ENCODE measurements around the gene VCX. TPM values are rescaled to one million over a fixed set of nuclear protein-coding genes. Genes with fewer than 3 reads are reported as not detected.
"Not testable (repeated sequence)": the region's sequence is repeated elsewhere in the genome, so short reads cannot be mapped to it uniquely, and the experiment has no call there.

Gene VCX
- not detected for total RNA-seq

DNA sequence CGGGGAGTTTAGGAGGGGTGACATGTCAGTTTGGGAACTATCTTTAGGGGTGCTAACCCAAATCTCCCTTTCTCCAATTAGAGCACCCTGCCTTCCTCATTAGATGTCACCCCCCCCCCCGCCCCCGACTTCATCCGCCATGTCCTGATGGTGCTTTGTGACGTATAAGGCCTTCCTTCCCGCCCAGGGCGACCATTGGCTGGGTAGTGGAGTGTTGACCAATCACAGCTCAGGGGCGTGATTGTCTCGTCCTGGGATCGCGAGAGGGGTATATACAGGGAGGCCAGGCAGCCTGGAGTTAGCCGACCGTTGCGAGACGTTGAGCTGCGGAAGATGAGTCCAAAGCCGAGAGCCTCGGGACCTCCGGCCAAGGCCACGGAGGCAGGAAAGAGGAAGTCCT, at the start of gene VCX:
TSS of gene VCX (plus strand) at position 301 of the 400 bp plus-strand sequence. CDS start at position 334, 33 bp downstream.
- H3K36me3 ChIP-seq; H3K9me3 ChIP-seq; DNase-seq (ENCODE audit: extremely low spot score in 2 of 2); H3K4me1 ChIP-seq; H3K27ac ChIP-seq; intact Hi-C loops (cut with DNase I); H3K4me3 ChIP-seq; H3K27me3 ChIP-seq: not testable (repeated sequence)

DNA sequence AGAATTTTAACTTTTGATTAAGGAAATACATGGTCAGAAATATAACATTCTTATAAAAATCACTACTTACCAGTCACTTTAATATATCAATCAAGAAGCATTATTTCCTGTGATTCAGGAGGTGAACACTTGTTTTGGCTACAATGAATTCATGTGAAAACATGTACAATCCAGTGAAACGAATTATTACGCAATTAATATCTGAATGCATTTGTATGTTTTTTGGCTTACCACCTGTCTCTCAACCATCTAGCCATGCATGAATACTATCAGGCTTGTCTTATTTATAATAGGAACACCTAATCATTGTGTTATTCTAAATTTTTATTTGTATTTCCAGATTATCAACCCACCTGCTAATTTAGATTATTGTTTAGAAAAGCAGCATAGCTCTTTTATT, 44.6 kb upstream of the VCX start:
- no peak overlapping the region for H3K4me3 ChIP-seq
- intact Hi-C loops (cut with DNase I): no loop called here
- H3K36me3 ChIP-seq: no peaks in the 10 kb centered on the region
- H3K4me1 ChIP-seq: no peaks in the 10 kb centered on the region
- no peaks in the 10 kb centered on the region for H3K9me3 ChIP-seq
- no peaks in the 10 kb centered on the region for H3K27me3 ChIP-seq
- DNase-seq (ENCODE audit: extremely low spot score in 2 of 2): no peak
- H3K27ac ChIP-seq: no peak overlapping the region
- TF ChIP-seq, protein P1, sequence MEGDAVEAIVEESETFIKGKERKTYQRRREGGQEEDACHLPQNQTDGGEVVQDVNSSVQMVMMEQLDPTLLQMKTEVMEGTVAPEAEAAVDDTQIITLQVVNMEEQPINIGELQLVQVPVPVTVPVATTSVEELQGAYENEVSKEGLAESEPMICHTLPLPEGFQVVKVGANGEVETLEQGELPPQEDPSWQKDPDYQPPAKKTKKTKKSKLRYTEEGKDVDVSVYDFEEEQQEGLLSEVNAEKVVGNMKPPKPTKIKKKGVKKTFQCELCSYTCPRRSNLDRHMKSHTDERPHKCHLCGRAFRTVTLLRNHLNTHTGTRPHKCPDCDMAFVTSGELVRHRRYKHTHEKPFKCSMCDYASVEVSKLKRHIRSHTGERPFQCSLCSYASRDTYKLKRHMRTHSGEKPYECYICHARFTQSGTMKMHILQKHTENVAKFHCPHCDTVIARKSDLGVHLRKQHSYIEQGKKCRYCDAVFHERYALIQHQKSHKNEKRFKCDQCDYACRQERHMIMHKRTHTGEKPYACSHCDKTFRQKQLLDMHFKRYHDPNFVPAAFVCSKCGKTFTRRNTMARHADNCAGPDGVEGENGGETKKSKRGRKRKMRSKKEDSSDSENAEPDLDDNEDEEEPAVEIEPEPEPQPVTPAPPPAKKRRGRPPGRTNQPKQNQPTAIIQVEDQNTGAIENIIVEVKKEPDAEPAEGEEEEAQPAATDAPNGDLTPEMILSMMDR (IDR thresholded peaks at IDR 0.05): no peak
- TF ChIP-seq POLR2A (IDR thresholded peaks at IDR 0.05): no peak
- TF ChIP-seq POLR2AphosphoS5 (IDR thresholded peaks at IDR 0.05; ENCODE audit: insufficient read depth in 1 of 2, low read depth in 1 of 2): no peak

DNA sequence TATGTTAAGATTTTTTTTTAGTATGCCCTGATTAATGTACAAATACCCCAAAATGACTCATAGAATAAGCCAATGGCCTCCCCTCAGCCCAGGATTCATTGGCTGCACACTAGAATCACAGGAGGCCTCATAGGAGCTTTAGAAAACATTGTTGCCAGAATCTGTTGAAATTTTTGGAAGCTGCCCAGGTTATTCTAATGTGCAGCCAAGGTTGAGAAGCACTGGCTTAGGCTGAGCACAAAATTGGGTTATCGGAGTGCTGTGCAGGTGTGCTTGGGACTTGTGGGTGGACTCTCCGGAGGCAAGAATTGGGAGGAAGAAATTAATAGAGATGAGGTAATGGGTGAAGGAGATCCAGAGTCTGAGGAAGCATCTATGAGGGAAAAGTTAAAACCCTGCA, 41.3 kb upstream of the VCX start:
- intact Hi-C loops (cut with DNase I): no loop called here
- Histone ChIP-seq H3K27me3 (no peaks in the 10 kb centered on the region), H3K4me1 (no peaks in the 10 kb centered on the region), H3K9me3 (no peaks in the 10 kb centered on the region), H3K36me3 (no peaks in the 10 kb centered on the region), H3K27ac (no peak overlapping the region), H3K4me3 (no peak overlapping the region)
- TF ChIP-seq POLR2A (IDR thresholded peaks at IDR 0.05) (no peak), POLR2AphosphoS5 (IDR thresholded peaks at IDR 0.05; ENCODE audit: insufficient read depth in 1 of 2, low read depth in 1 of 2) (no peak)
- TF ChIP-seq, protein P1 (IDR thresholded peaks at IDR 0.05): no peak
- DNase-seq (ENCODE audit: extremely low spot score in 2 of 2): no peak

DNA sequence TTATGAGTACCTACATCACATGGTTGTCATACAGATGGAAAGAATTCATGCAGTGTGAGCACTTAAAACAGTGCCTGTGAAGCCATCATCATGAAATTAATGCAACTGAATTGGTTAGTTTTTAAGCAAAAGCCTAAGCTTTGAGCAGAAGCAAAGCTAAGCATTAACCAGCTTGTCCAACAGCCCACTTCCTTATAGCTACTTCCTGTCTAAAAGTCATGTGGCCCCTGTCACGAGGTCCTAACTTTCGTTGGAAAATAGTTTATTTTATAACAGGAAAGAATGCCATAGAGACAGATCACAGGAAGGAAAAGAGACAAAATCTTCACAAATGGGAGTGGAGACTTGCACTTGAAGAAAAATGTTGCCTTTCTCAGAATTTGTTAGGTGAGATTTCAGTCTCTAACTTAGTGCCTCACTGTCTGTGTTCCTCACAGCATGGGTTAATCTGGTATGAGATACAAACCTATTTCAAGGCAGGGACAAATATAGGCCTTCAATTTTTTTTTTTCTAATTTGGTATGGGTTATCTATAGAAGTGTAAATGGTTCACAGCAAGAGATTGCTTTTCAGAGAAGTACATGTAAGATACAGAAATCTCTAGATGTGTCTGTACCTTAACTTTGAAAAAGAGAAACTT, 27.7 kb upstream of the VCX start:
- TF ChIP-seq POLR2AphosphoS5 (IDR thresholded peaks at IDR 0.05; ENCODE audit: insufficient read depth in 1 of 2, low read depth in 1 of 2): no peak
- no peak for DNase-seq (ENCODE audit: extremely low spot score in 2 of 2)
- no peaks in the 10 kb centered on the region for H3K27me3 ChIP-seq
- no peaks in the 10 kb centered on the region for H3K4me1 ChIP-seq
- H3K4me3 ChIP-seq: no peak overlapping the region
- H3K9me3 ChIP-seq: no peaks in the 10 kb centered on the region
- no peak overlapping the region for H3K27ac ChIP-seq
- no peaks in the 10 kb centered on the region for H3K36me3 ChIP-seq
- intact Hi-C loops (cut with DNase I): no loop called here

- no peak for DNase-seq (ENCODE audit: extremely low spot score in 2 of 2)
- no peaks in the 10 kb centered on the region for H3K4me1 ChIP-seq
- intact Hi-C loops (cut with DNase I): no loop called here
- no peak overlapping the region for H3K27ac ChIP-seq
- H3K4me3 ChIP-seq: no peak overlapping the region
- no peaks in the 10 kb centered on the region for H3K9me3 ChIP-seq
- H3K27me3 ChIP-seq: no peaks in the 10 kb centered on the region
- H3K36me3 ChIP-seq: no peaks in the 10 kb centered on the region
- TF ChIP-seq POLR2AphosphoS5 (IDR thresholded peaks at IDR 0.05; ENCODE audit: insufficient read depth in 1 of 2, low read depth in 1 of 2) (no peak), POLR2A (IDR thresholded peaks at IDR 0.05) (no peak)
- TF ChIP-seq, protein P1 (IDR thresholded peaks at IDR 0.05): no peak
These were observed 14.4 kb upstream of the VCX start for GRCh38 chrX:7828594-7828993.

DNA sequence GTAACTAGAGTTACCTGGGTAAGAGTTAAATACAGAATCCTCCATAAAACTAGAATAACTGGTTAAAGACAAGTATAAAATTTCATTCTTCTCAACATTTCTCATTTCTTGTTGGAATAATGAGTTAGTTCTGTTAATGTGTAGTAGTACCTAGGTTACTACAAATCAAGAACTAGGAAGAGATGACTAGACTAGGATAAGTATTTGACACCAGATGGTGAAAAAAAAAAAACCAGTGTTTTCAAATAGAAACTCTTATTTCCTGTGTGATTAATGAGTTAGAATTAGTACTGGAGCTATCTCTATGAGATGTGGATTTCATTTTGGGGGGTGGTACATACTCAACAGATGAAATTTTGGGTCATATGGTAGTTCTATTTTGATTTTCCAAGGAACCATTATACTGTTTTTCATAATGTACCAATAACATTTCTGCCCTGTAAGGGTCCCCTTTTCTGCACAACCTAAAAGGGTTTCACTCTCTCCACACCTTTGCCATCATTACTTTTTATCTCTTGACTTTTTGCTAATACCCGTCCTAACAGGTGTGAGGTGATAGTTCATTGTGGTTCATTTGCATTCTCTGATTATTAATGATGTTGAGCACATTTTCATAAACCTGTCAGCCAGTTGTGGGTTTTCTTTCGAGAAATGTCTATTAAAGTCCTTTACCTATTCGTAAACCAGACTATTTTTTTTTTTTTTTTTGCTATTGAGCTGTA, 1.7 kb upstream of the VCX start:
- Histone ChIP-seq H3K27ac (no peak overlapping the region), H3K4me1 (no peaks in the 10 kb centered on the region), H3K27me3 (no peaks in the 10 kb centered on the region), H3K9me3 (no peaks in the 10 kb centered on the region), H3K36me3 (no peaks in the 10 kb centered on the region), H3K4me3 (no peak overlapping the region)
- intact Hi-C loops (cut with DNase I): no loop called here
- no peak for TF ChIP-seq POLR2AphosphoS5 (IDR thresholded peaks at IDR 0.05; ENCODE audit: insufficient read depth in 1 of 2, low read depth in 1 of 2)
- TF ChIP-seq, protein P1 (IDR thresholded peaks at IDR 0.05): no peak
- TF ChIP-seq POLR2A (IDR thresholded peaks at IDR 0.05): no peak
- DNase-seq (ENCODE audit: extremely low spot score in 2 of 2): no peak

All from vagina (tissue), 2 donors.